ENCODE data around the gene CLC. TPM values are rescaled to one million over a fixed set of nuclear protein-coding genes. Genes with fewer than 3 reads are reported as not detected.

The CLC gene
- total and polyA plus RNA-seq, 2 of the 13 experiments (the other 11 are each of a cell fraction or from before 2014, with no cell fraction given), result not detected

DNA sequence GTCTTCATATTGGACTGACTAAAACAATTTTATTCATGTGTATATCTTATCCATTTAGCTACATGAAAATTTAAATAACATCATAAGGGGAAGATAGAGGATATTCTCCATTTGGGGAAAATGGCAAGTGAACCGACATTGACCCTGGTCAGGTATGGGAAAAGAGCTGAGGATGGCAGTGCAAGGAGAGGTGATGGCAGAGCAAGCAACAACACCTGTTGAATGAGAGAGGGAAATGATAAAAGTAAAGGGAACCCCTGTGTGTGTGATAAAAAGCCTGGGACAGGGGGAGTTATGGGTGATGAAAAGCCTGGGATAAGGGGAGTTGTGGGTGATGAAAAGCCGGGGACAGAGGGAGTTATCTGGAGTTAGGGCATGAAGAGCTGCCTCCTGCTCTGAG, 4.0 kb downstream of the CLC start (continued):
- TF ChIP-seq CEBPZ (IDR thresholded peaks at IDR 0.05; ENCODE audit: low read length) (no peak), ZNF562 (CRISPR knock-in tag; IDR thresholded peaks at IDR 0.05; ENCODE audit: borderline replicate concordance) (no peak)

DNA sequence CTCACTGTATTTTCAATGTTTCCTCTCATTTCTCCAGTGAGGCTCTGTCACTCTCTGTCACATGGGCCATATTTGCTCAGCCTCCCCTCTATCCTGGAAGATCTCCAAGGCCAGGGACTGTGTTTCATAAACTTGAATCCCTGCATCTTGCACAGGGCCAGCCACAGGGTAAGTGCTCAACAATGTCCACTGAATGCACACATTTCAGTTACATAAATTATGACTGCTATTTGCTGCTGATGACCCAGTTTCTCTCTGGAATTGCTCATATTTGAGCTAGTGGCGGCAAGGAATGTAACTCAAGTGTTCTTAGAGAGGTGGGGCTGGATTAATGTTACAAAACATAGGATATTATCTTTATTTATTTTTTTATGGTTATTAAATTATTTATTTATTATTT, 6.1 kb downstream of the CLC start:
- Histone ChIP-seq H3K27ac (ENCODE audit: extremely low read length, insufficient read depth, low read length) (no peak overlapping the region), H3K9me3 (ENCODE audit: low read length) (no peaks in the 10 kb centered on the region), H3K36me3 (replicated peaks in 1 of 2; ENCODE audit: control insufficient read depth in 1 of 2, insufficient read depth in 2 of 2, low read length in 2 of 2) (no peaks in the 10 kb centered on the region), H3K27me3 (ENCODE audit: control insufficient read depth in 1 of 2, insufficient read depth in 2 of 2, low read length in 2 of 2) (peaks cover 0 to 3% of the 10 kb centered on the region in 2 experiments; a peak in 2 of 5 replicates), H3K4me3 (replicated peaks in 1 of 3; ENCODE audit: insufficient read depth in 1 of 3, low read depth in 2 of 3, low read length in 3 of 3) (no peak overlapping the region), H4K20me1 (ENCODE audit: insufficient read depth, low read length) (no peaks in the 10 kb centered on the region), H3K4me1 (ENCODE audit: insufficient read depth, low read length) (no peaks in the 10 kb centered on the region), H3K9ac (ENCODE audit: insufficient read depth, low read depth, low read length) (no peak overlapping the region), H3K4me2 (ENCODE audit: low read depth, low read length) (no peak overlapping the region), H2AFZ (ENCODE audit: low read length) (no peak overlapping the region), H3K79me2 (ENCODE audit: insufficient read depth, low read length) (no peaks in the 10 kb centered on the region)
- in situ Hi-C loops (cut with HindIII; ENCODE audit: extremely low pct_ligation_motif_present, low pct_unique_long_range_greater_than_20kb), result no loop called here
- FAIRE-seq (no peak), ATAC-seq (no peak), DNase-seq (ENCODE audit: low spot score) (no peak)
- no TSS peak for BruUV-seq (replicated peaks)
- 62% methylated on average over 1 of the region's 1 CpG for WGBS (ENCODE audit: low lambda C conversion rate)
- no peak for TF ChIP-seq WIZ (CRISPR knock-in tag; IDR thresholded peaks at IDR 0.05)
- TF ChIP-seq ZNF549 (CRISPR knock-in tag; IDR thresholded peaks at IDR 0.05), result no peak
- TF ChIP-seq, protein P1, sequence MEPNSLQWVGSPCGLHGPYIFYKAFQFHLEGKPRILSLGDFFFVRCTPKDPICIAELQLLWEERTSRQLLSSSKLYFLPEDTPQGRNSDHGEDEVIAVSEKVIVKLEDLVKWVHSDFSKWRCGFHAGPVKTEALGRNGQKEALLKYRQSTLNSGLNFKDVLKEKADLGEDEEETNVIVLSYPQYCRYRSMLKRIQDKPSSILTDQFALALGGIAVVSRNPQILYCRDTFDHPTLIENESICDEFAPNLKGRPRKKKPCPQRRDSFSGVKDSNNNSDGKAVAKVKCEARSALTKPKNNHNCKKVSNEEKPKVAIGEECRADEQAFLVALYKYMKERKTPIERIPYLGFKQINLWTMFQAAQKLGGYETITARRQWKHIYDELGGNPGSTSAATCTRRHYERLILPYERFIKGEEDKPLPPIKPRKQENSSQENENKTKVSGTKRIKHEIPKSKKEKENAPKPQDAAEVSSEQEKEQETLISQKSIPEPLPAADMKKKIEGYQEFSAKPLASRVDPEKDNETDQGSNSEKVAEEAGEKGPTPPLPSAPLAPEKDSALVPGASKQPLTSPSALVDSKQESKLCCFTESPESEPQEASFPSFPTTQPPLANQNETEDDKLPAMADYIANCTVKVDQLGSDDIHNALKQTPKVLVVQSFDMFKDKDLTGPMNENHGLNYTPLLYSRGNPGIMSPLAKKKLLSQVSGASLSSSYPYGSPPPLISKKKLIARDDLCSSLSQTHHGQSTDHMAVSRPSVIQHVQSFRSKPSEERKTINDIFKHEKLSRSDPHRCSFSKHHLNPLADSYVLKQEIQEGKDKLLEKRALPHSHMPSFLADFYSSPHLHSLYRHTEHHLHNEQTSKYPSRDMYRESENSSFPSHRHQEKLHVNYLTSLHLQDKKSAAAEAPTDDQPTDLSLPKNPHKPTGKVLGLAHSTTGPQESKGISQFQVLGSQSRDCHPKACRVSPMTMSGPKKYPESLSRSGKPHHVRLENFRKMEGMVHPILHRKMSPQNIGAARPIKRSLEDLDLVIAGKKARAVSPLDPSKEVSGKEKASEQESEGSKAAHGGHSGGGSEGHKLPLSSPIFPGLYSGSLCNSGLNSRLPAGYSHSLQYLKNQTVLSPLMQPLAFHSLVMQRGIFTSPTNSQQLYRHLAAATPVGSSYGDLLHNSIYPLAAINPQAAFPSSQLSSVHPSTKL (CRISPR knock-in tag; IDR thresholded peaks at IDR 0.05), result no peak
- TF ChIP-seq SOX13 (IDR thresholded peaks at IDR 0.05), result no peak
- TF ChIP-seq SOX13 (CRISPR knock-in tag; conservative IDR thresholded peaks at IDR 0.05 in 1 of 2, IDR thresholded peaks at IDR 0.05 in 1 of 2), result no peak
- no peak for TF ChIP-seq ZNF598 (CRISPR knock-in tag; IDR thresholded peaks at IDR 0.05; ENCODE audit: borderline replicate concordance)
- intact Hi-C loops (cut with micrococcal nuclease; ENCODE audit: unreplicated experiment), result no loop called here
- ChIA-PET POLR2A (no interaction called here), CTCF (ENCODE audit: low intra/inter-chr PET ratio, low total read pairs) (no interaction called here)
